OCI-LY1 (cell line): ENCODE measurements around the gene EPB41.

ENCODE experiments used
- H2AFZ ChIP-seq: fragments of 200-600 bp; sonication (generic), shearing (Covaris generic); 2 replicates; pipeline ENCODE4 v1.6.0; 2014; ENCODE audit warnings: antibody characterized with exemption, mild to moderate bottlenecking, low read length
- H3F3A ChIP-seq: fragments of 200-600 bp; sonication (generic), shearing (Covaris generic); 2 replicates; pipeline ENCODE4 v1.6.0; 2014; ENCODE audit warnings: mild to moderate bottlenecking, antibody characterized with exemption, low read length, moderate library complexity; ENCODE audit not compliant: insufficient read depth
- H3K27ac ChIP-seq: fragments of 200-600 bp; sonication (generic); 2 replicates; pipeline ENCODE4 v1.5.1; 2014; ENCODE audit warnings: low read length, mixed run types, mild to moderate bottlenecking, low read depth; ENCODE audit not compliant: poor library complexity, severe bottlenecking
- H3K27me3 ChIP-seq: fragments of 200-600 bp; sonication (generic); 2 replicates; pipeline ENCODE4 v1.6.0; 2014; ENCODE audit warnings: antibody characterized with exemption, mild to moderate bottlenecking, low read length, moderate library complexity; ENCODE audit not compliant: insufficient read depth
- H3K36me3 ChIP-seq: fragments of 200-600 bp; sonication (generic); 2 replicates; pipeline ENCODE4 v1.6.1; 2014; ENCODE audit warnings: mild to moderate bottlenecking, antibody characterized with exemption, low read length, moderate library complexity, mixed read lengths; ENCODE audit not compliant: insufficient read depth
- H3K4me1 ChIP-seq: fragments of 200-600 bp; sonication (generic); 2 replicates; pipeline ENCODE4 v1.5.1; 2014; ENCODE audit warnings: mild to moderate bottlenecking, low read length, moderate library complexity; ENCODE audit not compliant: insufficient read depth, severe bottlenecking
- H3K4me2 ChIP-seq: fragments of 200-600 bp; sonication (generic), shearing (Covaris generic); 2 replicates; pipeline ENCODE4 v1.6.1; 2014; ENCODE audit warnings: low read length
- H3K4me3 ChIP-seq: fragments of 200-600 bp; sonication (generic); 2 replicates; pipeline ENCODE4 v1.5.1; 2014; ENCODE audit warnings: low read length, low read depth, mild to moderate bottlenecking, mixed read lengths; ENCODE audit not compliant: poor library complexity, severe bottlenecking
- H3K79me2 ChIP-seq: fragments of 200-600 bp; shearing (Covaris generic); 2 replicates; pipeline ENCODE4 v1.6.1; 2016; ENCODE audit warnings: mixed run types, low read length, mixed read lengths; ENCODE audit not compliant: insufficient read depth
- H3K9ac ChIP-seq: fragments of 200-600 bp; sonication (generic), shearing (Covaris generic); 2 replicates; pipeline ENCODE4 v1.6.1; 2014; ENCODE audit warnings: mild to moderate bottlenecking, low read length, mixed read lengths
- H3K9me2 ChIP-seq: fragments of 200-600 bp; sonication (generic), shearing (Covaris generic); 2 replicates; pipeline ENCODE4 v1.6.1; 2014; ENCODE audit warnings: low read depth, mild to moderate bottlenecking, low read length, mixed read lengths
- H3K9me3 ChIP-seq: fragments of 200-600 bp; shearing (Covaris generic); 2 replicates; pipeline ENCODE4 v1.6.1; 2014; ENCODE audit warnings: low read length, mixed read lengths
- H4K20me1 ChIP-seq: fragments of 200-600 bp; sonication (generic), shearing (Covaris generic); 2 replicates; pipeline ENCODE4 v1.6.0; 2016; ENCODE audit warnings: mild to moderate bottlenecking, low read length; ENCODE audit not compliant: insufficient read depth
- EZH2 ChIP-seq: fragments of 200-600 bp; sonication (generic), shearing (Covaris generic); IDR thresholded peaks from 2 replicates; pipeline ENCODE4 v1.8.0; 2017; ENCODE audit warnings: borderline replicate concordance, mixed run types, mild to moderate bottlenecking, antibody characterized with exemption, low read length, moderate library complexity, mixed read lengths
- TF ChIP-seq, protein P1 (sequence below): fragments of 200-600 bp; sonication (generic), shearing (Covaris generic); IDR thresholded peaks from 2 replicates; pipeline ENCODE4 v1.5.1; 2017; ENCODE audit warnings: mild to moderate bottlenecking, antibody characterized with exemption, low read length, moderate library complexity, mixed read lengths

The EPB41 gene

DNA sequence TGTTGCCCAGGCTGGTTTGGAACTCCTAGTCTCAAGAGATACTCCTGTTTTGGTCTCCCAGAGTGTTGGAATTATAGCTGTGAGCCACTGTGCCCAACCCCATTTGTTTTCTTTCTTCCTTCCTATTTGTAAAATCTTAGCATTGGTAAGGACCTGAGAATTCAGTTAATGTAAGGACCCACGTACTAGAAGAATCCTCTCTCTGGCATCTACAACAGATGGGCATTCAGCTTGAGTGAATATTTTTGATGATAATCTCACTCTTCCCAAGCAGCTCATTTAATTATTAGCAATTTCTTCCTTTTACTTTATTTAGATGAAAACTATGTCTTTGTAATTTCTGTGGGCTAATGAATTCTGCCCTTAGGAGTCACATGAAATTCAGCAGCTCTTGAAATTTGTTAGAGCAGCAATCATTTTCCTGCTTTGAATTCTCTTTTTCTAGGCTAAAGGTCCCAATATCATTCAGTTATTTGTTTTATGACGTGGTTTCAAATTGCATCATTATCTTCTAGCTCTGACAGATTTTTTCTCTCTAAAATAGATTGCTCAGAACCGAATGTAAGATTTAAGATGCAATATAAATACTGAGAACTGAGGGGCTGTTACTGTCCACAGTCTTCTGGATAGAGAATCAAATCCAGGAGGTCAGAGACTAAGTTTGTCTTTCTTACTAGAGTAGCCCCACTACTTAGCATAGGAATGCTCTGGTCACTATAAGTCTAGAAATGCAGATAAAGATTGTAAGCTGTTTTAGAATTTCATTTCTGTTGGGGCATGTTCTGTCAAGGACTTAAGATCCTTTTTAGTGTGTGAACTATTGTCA is 59.4 kb downstream of the EPB41 start:
- Histone ChIP-seq H3K9ac (no peak overlapping the region), H3K79me2 (peaks cover 40% of the 10 kb centered on the region), H2AFZ (no peak overlapping the region)

DNA sequence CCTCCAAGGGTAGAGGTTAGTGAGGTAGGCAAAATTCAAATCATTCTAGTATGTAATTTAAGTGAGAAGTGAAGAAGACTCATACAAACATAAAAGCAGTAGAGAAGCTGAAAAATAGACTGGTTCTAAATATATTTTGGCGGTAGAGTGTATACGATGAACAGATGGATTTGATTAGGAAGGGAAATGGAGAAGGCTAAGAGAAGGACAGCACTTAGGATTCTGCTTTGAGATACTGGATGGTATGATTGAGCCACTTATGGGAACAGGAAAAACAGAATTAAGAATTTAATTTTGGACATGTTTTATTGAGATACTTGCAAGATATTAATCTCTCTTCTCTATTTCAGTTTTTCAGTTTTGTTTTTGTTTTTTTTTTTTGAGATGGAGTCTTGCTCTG is 60.1 kb downstream of the EPB41 start:
- no peak for TF ChIP-seq EZH2
- TF ChIP-seq, protein P1, sequence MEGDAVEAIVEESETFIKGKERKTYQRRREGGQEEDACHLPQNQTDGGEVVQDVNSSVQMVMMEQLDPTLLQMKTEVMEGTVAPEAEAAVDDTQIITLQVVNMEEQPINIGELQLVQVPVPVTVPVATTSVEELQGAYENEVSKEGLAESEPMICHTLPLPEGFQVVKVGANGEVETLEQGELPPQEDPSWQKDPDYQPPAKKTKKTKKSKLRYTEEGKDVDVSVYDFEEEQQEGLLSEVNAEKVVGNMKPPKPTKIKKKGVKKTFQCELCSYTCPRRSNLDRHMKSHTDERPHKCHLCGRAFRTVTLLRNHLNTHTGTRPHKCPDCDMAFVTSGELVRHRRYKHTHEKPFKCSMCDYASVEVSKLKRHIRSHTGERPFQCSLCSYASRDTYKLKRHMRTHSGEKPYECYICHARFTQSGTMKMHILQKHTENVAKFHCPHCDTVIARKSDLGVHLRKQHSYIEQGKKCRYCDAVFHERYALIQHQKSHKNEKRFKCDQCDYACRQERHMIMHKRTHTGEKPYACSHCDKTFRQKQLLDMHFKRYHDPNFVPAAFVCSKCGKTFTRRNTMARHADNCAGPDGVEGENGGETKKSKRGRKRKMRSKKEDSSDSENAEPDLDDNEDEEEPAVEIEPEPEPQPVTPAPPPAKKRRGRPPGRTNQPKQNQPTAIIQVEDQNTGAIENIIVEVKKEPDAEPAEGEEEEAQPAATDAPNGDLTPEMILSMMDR: no peak
- H3F3A ChIP-seq: no peaks in the 10 kb centered on the region
- H3K9me2 ChIP-seq: no peaks in the 10 kb centered on the region
- H3K27me3 ChIP-seq: no peaks in the 10 kb centered on the region
- no peak overlapping the region for H3K4me2 ChIP-seq
- H3K79me2 ChIP-seq: peaks cover 46% of the 10 kb centered on the region
- H3K27ac ChIP-seq: no peak overlapping the region
- 0 out of 2 replicates have a peak, but pooled peaks cover 3% of the 10 kb centered on the region for H3K36me3 ChIP-seq
- no peaks in the 10 kb centered on the region for H3K4me1 ChIP-seq
- H3K9ac ChIP-seq: no peak overlapping the region
- no peak overlapping the region for H2AFZ ChIP-seq
- H3K4me3 ChIP-seq: no peak overlapping the region
- H4K20me1 ChIP-seq: no peaks in the 10 kb centered on the region
- no peaks in the 10 kb centered on the region for H3K9me3 ChIP-seq

More for the DNA sequence above, 59.4 kb downstream of the EPB41 start:
- no peak overlapping the region for H3K27ac ChIP-seq
- no peaks in the 10 kb centered on the region for H3K27me3 ChIP-seq
- H3K4me1 ChIP-seq: no peaks in the 10 kb centered on the region
- no peaks in the 10 kb centered on the region for H3K9me3 ChIP-seq
- H3K4me3 ChIP-seq: no peak overlapping the region
- 0 out of 2 replicates have a peak, but pooled peaks cover 3% of the 10 kb centered on the region for H3K36me3 ChIP-seq
- H3K4me2 ChIP-seq: no peak overlapping the region
- H4K20me1 ChIP-seq: no peaks in the 10 kb centered on the region
- H3F3A ChIP-seq: no peaks in the 10 kb centered on the region
- no peaks in the 10 kb centered on the region for H3K9me2 ChIP-seq
- no peak for TF ChIP-seq EZH2
- TF ChIP-seq, protein P1: no peak

DNA sequence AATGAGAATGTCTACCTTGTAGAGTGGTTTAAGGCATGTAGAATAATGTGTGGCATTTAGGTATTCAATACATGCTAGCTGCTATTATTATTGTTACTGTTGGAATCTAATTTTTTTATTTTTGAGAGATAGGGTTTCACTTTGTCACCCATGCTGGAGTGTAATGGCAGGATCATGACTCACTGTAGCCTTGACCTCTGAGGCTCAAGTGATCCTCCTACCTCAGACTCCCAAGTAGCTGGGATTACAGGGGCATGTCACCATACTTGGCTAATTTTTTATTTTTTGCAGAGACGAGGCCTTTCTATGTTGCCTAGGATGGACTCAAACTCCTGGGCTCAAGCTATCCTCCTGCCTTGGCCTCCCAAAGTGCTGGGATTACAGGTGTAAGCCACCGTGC is 61.9 kb downstream of the EPB41 start:
- Histone ChIP-seq H3K4me2 (no peak overlapping the region), H3K4me1 (no peaks in the 10 kb centered on the region), H3F3A (no peaks in the 10 kb centered on the region), H3K4me3 (no peak overlapping the region), H4K20me1 (no peaks in the 10 kb centered on the region), H2AFZ (no peak overlapping the region), H3K9ac (no peak overlapping the region), H3K27ac (no peak overlapping the region), H3K36me3 (0 out of 2 replicates have a peak, but pooled peaks cover 3% of the 10 kb centered on the region), H3K9me3 (no peaks in the 10 kb centered on the region), H3K79me2 (peaks cover 47% of the 10 kb centered on the region), H3K9me2 (no peaks in the 10 kb centered on the region), H3K27me3 (no peaks in the 10 kb centered on the region)
- no peak for TF ChIP-seq EZH2
- TF ChIP-seq, protein P1: no peak
